ENCODE data around the gene CAMK2A.

CAMK2A gene

DNA sequence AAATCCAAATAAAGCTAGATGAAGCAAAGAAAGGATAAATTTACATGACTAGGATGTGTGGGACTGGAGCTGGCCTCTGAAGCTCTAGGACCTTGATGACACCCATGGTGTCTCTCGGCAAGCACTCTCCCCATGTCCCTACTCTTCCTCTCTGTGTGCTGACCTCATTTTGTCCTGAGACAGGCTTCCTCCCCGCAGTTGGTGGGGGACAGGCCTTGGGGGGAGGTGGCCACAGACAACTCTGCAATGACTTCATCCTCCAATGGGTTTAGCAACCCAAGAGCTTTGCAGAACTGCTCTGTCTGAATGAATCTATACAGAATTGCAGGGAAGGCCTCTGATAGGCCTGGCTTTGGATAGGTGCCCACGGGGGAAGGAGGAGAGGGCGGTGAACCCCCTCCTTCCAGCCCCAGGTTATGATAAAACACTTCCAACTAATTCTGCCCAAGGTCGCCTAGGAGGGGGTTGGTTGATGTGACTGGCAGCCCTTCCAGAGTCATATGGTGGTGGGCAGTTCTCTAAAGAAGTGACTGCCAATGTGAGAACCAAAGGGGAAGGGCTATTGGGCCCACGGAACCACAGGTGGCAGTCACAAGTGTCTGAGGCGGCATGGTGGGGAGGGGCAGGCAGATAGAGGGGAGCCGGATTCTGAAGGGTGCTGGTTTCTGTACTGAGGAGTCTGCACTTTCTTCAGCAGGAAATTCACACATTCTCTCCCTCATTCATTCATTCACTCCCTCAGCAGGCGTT, 93.7 kb downstream of the CAMK2A start:
- H3K4me2 ChIP-seq (ENCODE audit: low read length): no peak overlapping the region
- peaks cover 72% of the 10 kb centered on the region for H3K27me3 ChIP-seq (ENCODE audit: control insufficient read depth, insufficient read depth, low read length)
- H3K4me3 ChIP-seq (ENCODE audit: low read length): no peak overlapping the region
- H3K9me3 ChIP-seq (replicated peaks; ENCODE audit: low read length): no peaks in the 10 kb centered on the region
- no peaks in the 10 kb centered on the region for H3K4me1 ChIP-seq (ENCODE audit: control insufficient read depth, insufficient read depth, low read length)
- no peak overlapping the region for H3K9ac ChIP-seq (ENCODE audit: low read depth, low read length)
- no peaks in the 10 kb centered on the region for H3K36me3 ChIP-seq (ENCODE audit: insufficient read depth, low read length)

DNA sequence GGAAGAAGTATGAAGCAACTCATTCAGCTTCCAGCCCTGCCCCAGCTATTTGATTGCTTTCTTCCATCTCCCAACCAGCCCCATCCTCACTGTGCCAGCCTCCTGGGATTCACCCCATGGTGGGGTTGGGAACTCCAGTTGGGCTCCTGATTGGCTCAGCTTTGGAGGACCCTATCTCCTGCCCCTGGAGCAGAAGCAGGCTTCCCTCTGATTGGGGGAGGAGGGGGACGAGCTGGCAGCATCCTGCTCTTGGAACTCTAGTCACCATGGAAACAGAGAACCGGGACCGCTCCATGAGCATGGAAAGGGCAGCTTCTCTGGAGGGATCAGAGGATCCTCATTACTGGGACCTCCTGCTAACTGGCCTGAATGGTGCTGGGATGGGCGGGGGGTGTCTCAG, 97.1 kb downstream of the CAMK2A start:
- H3K9ac ChIP-seq (ENCODE audit: low read depth, low read length): no peak overlapping the region
- no peaks in the 10 kb centered on the region for H3K9me3 ChIP-seq (replicated peaks; ENCODE audit: low read length)
- no peak overlapping the region for H3K4me3 ChIP-seq (ENCODE audit: low read length)
- no peaks in the 10 kb centered on the region for H3K36me3 ChIP-seq (ENCODE audit: insufficient read depth, low read length)
- H3K27me3 ChIP-seq (ENCODE audit: control insufficient read depth, insufficient read depth, low read length): peaks cover 80% of the 10 kb centered on the region
- no peak overlapping the region for H3K4me2 ChIP-seq (ENCODE audit: low read length)
- H3K4me1 ChIP-seq (ENCODE audit: control insufficient read depth, insufficient read depth, low read length): no peaks in the 10 kb centered on the region

DNA sequence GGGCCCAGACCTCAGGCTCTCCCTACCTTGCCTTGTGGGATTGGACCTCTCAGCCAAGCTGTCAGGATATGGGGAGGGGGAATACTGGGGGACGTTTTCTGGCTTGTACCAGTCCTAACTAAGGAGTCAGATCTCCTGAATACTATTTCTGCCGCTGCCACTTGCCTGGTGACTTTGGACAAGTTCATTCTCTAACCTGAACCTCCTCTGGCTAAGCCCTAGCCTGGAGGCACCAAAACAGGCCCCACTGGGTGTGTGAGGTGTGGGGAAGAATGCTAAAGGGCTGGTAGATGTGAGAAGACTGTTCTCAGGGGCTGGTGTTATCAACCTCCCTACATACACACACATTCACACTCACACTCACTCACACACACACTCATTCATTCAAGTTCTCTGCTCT, 98.6 kb downstream of the CAMK2A start:
- Histone ChIP-seq H3K4me2 (ENCODE audit: low read length) (no peak overlapping the region), H3K4me1 (ENCODE audit: control insufficient read depth, insufficient read depth, low read length) (no peaks in the 10 kb centered on the region), H3K9me3 (replicated peaks; ENCODE audit: low read length) (no peaks in the 10 kb centered on the region), H3K9ac (ENCODE audit: low read depth, low read length) (no peak overlapping the region), H3K4me3 (ENCODE audit: low read length) (no peak overlapping the region), H3K36me3 (ENCODE audit: insufficient read depth, low read length) (no peaks in the 10 kb centered on the region), H3K27me3 (ENCODE audit: control insufficient read depth, insufficient read depth, low read length) (peaks cover 92% of the 10 kb centered on the region)

DNA sequence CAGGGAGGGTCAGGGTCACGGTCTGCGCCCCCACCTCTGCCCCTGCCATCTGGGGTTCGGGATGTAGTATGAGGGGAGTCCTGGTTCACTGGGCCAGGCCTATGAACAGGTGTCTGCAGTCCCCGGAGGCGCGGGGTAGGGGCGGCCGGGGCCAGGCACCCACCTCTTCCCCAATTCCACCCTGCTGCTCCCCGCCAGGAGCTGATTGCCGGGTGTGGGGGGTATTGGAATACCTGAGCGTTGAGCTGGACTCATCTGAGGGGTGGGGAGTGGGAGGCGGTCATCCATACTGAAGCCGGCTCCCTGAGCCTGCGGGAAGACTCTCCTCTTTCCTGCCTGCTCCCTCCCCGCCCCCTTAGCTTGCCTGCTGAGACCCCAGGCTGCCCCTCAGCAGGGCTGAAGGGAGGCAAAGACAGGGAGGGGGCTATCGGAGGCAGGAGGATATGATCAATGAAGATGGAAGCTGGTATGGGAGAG, 99.0 kb downstream of the CAMK2A start:
- no peak overlapping the region for H3K4me2 ChIP-seq (ENCODE audit: low read length)
- no peaks in the 10 kb centered on the region for H3K9me3 ChIP-seq (replicated peaks; ENCODE audit: low read length)
- peaks cover 90% of the 10 kb centered on the region for H3K27me3 ChIP-seq (ENCODE audit: control insufficient read depth, insufficient read depth, low read length)
- no peak overlapping the region for H3K9ac ChIP-seq (ENCODE audit: low read depth, low read length)
- no peak overlapping the region for H3K4me3 ChIP-seq (ENCODE audit: low read length)
- no peaks in the 10 kb centered on the region for H3K4me1 ChIP-seq (ENCODE audit: control insufficient read depth, insufficient read depth, low read length)
- H3K36me3 ChIP-seq (ENCODE audit: insufficient read depth, low read length): no peaks in the 10 kb centered on the region

DNA sequence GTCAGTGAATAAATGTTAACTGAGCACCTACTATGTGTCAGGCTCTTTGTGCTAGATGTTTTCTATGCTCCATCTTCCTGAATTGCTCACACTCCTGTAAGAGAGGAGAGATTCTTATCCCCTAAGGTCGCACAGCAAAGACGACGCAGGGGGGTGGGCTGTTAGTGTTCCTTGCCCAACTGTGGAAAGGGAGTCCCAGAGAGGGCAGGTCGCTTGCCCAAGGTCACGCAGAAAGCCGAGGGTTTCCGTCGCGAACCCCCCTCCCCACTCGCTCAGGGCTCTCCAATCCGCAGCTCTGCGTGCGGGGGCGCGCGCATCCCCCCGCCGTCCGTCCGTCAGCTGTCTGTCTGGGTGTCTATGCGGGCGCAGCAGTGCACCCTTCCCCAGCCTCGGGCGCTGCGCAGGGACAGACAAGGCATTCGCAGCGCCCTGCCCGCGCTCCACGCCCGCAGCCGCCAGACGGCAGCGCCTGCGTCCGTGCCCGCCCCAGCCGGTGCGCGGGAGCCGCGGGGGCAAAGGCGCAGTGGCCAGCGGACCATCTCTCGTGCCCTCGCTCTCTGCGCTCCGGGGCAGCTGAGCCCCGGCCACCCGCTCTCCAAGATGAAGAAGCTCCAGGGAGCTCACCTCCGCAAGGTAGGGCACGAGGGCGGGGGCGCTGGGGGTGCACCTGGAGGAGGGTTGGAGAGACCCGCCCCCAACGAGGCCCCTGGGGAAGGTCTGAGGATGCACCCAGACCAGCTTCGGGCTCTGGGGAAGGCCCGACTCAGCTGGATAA, 99.7 kb downstream of the CAMK2A start, which contains the start of gene SLC6A7:
SLC6A7 (plus strand) TSS at position 335 of the 775 bp plus-strand sequence; CDS start at position 601, 266 bp downstream.
- Histone ChIP-seq H3K4me3 (ENCODE audit: low read length) (no peak within 1 kb of the TSS), H3K27me3 (ENCODE audit: control insufficient read depth, insufficient read depth, low read length) (peaks cover 84% of the 10 kb centered on the region), H3K9me3 (replicated peaks; ENCODE audit: low read length) (no peaks in the 10 kb centered on the region), H3K36me3 (ENCODE audit: insufficient read depth, low read length) (no peaks in the 10 kb centered on the region), H3K4me1 (ENCODE audit: control insufficient read depth, insufficient read depth, low read length) (no peaks in the 10 kb centered on the region), H3K4me2 (ENCODE audit: low read length) (no peak within 1 kb of the TSS), H3K9ac (ENCODE audit: low read depth, low read length) (no peak within 1 kb of the TSS)

DNA sequence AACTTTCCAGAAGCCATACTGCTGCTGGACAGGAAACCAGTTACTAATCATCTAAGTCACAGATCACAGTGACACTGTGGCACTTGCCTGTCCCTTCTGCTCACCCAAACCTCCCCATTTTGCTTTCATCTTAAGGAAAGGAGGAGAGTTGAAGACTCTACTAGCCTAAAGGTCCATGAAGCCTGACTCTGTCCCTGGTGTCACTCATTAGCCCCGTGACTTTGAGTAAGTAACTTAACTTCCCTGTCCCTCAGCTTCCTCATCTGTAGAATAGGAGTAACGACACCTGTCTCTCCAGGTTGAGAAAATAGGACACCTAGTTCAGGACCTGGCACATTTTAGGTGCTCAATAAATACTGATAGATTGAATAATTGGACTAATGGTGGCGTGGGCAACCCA, 100.2 kb downstream of the CAMK2A start:
- Histone ChIP-seq H3K27me3 (ENCODE audit: control insufficient read depth, insufficient read depth, low read length) (peaks cover 84% of the 10 kb centered on the region), H3K4me2 (ENCODE audit: low read length) (no peak overlapping the region), H3K9me3 (replicated peaks; ENCODE audit: low read length) (no peaks in the 10 kb centered on the region)

DNA sequence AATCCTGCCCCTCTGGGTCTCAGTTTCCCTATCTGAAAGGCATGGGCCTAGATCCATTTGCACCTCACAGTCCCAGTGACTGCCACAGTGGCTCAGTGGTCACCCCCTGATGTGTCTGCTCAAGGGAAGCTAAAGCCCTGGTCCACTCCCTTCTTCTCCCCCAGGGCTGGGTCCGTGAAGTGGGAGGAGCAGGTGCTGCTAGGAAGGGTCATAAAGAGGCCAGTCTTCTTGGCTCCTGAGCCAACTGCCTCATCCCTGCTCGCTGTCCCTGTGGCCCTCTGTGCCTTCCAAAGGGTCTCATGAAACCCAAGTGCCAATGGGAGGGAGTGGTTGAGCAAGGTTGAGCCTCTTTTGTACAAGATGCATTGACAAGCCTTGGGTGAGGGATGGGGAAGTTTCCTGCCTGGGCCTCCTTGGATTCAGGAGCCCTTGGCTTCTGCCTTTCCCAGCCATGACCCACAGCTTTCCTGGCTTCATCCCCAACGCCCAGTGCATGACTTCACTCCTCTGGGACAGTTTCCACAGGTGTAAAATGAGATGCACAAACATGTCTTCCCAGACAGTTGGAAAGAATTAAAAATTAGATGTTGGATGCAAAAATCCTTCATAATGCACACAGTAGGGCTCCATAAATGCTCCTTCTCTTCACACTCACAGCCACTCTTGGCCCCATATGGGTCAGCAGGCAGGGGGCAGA, 101.3 kb downstream of the CAMK2A start:
- H3K9ac ChIP-seq (ENCODE audit: low read depth, low read length): no peak overlapping the region
- no peak overlapping the region for H3K4me3 ChIP-seq (ENCODE audit: low read length)
- no peaks in the 10 kb centered on the region for H3K9me3 ChIP-seq (replicated peaks; ENCODE audit: low read length)
- no peak overlapping the region for H3K4me2 ChIP-seq (ENCODE audit: low read length)
- H3K27me3 ChIP-seq (ENCODE audit: control insufficient read depth, insufficient read depth, low read length): peaks cover 82% of the 10 kb centered on the region
- H3K36me3 ChIP-seq (ENCODE audit: insufficient read depth, low read length): no peaks in the 10 kb centered on the region
- no peaks in the 10 kb centered on the region for H3K4me1 ChIP-seq (ENCODE audit: control insufficient read depth, insufficient read depth, low read length)

More for the DNA sequence above, 100.2 kb downstream of the CAMK2A start:
- Histone ChIP-seq H3K4me3 (ENCODE audit: low read length) (no peak overlapping the region), H3K36me3 (ENCODE audit: insufficient read depth, low read length) (no peaks in the 10 kb centered on the region), H3K9ac (ENCODE audit: low read depth, low read length) (no peak overlapping the region), H3K4me1 (ENCODE audit: control insufficient read depth, insufficient read depth, low read length) (no peaks in the 10 kb centered on the region)

DNA sequence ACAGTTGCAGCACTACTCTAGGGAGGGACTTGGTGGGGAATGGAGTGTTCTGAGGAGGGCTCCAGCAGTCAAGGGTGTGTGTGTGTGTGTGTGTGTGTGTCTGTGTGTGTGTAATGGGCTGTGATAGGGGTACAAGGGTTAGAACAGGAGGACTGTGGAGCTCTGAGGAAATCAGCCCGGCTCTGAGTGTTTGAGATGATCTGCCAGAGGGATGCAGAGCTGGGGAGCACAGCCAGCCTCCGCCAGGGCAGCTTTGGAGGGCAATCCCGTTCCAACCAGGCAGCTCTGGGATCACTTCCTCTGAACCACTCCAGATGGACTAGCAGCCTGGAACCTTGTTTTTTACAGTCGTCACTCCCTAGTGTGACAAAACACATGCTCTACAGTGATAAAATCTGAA, 102.7 kb downstream of the CAMK2A start:
- no peak overlapping the region for H3K9ac ChIP-seq (ENCODE audit: low read depth, low read length)
- no peaks in the 10 kb centered on the region for H3K36me3 ChIP-seq (ENCODE audit: insufficient read depth, low read length)
- H3K4me3 ChIP-seq (ENCODE audit: low read length): no peak overlapping the region
- no peak overlapping the region for H3K4me2 ChIP-seq (ENCODE audit: low read length)
- H3K27me3 ChIP-seq (ENCODE audit: control insufficient read depth, insufficient read depth, low read length): peaks cover 77% of the 10 kb centered on the region
- H3K9me3 ChIP-seq (replicated peaks; ENCODE audit: low read length): no peaks in the 10 kb centered on the region
- no peaks in the 10 kb centered on the region for H3K4me1 ChIP-seq (ENCODE audit: control insufficient read depth, insufficient read depth, low read length)

DNA sequence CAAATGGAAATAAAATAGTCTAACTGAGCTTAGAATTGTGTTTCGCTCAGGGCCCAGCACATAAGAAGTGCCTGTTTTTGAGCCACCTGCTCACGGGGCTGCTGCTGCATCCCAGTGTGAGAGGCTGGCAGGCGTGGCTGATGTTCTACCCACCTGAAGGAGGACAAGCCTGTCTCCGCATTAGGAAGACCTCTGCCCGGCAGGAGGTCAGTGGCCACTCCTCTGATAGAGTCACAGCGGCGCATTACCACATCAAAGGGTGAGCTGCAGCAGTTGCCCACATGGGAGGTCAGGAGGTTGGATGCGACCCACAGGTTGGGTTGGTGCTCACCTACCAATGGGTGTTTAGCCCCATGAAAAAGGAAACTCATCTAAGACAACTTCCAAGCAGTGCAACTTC, 103.4 kb downstream of the CAMK2A start:
- Histone ChIP-seq H3K36me3 (ENCODE audit: insufficient read depth, low read length) (no peaks in the 10 kb centered on the region), H3K4me3 (ENCODE audit: low read length) (no peak overlapping the region), H3K4me2 (ENCODE audit: low read length) (no peak overlapping the region), H3K9me3 (replicated peaks; ENCODE audit: low read length) (no peaks in the 10 kb centered on the region), H3K27me3 (ENCODE audit: control insufficient read depth, insufficient read depth, low read length) (peaks cover 72% of the 10 kb centered on the region), H3K4me1 (ENCODE audit: control insufficient read depth, insufficient read depth, low read length) (no peaks in the 10 kb centered on the region), H3K9ac (ENCODE audit: low read depth, low read length) (no peak overlapping the region)

DNA sequence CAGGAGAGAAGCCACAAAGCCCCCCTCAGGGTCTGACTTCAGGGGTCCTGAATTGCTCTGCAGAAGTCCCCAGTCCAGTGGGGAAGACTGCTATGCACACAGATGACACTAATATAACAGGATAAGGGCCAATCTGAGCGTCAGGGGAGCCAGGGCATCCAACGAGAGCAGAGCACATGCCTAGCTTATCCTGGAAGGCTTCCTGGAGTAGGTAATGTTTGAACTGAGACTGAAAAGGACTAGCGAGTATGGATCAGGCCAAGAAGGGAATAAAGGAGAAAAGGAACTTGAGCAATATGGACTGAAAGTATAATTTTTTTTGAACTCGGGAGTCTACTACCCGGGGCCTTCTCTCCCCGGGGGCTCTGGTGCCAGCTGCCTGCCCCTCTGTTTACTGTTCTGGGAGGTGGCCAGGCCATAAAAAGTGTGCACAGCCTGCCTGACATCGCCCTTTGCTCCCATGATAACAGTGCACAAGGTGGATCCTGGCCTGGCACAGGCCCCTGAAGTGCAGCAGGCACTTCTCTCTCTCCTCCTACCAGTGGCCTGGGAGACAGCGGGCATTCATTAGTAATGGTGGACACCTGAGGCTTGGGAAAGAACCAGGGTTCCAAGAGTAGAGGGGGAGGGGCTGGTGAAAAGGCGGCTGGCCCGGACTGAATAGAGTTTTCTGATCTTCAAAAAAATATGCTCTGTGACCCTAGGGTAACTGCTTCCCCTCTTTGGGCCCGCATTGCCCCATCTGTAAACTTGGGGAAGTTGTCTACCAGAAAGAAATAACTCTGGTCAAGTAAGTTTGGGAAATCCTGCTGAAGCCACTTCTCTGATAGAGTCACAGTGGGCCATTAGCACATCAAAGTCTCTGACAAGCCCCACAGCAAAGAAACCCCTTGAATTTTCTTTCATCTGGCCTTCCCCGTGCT, 104.3 kb downstream of the CAMK2A start:
- H3K9me3 ChIP-seq (replicated peaks; ENCODE audit: low read length): no peaks in the 10 kb centered on the region
- peaks cover 63% of the 10 kb centered on the region for H3K27me3 ChIP-seq (ENCODE audit: control insufficient read depth, insufficient read depth, low read length)
- no peaks in the 10 kb centered on the region for H3K36me3 ChIP-seq (ENCODE audit: insufficient read depth, low read length)
- no peak overlapping the region for H3K4me2 ChIP-seq (ENCODE audit: low read length)
- no peak overlapping the region for H3K4me3 ChIP-seq (ENCODE audit: low read length)
- peaks cover 9% of the 10 kb centered on the region for H3K4me1 ChIP-seq (ENCODE audit: control insufficient read depth, insufficient read depth, low read length)
- no peak overlapping the region for H3K9ac ChIP-seq (ENCODE audit: low read depth, low read length)

Data from skeletal muscle satellite cell (primary cell).